ENCODE results near the gene PLEKHM3. TPM values are rescaled to one million over a fixed set of nuclear protein-coding genes. Genes with fewer than 3 reads are reported as not detected.

PLEKHM3 gene
- total and polyA plus RNA-seq, 2 of the 13 experiments (the other 11 are each of a cell fraction or from before 2014, with no cell fraction given), result 4.5 to 4.7 TPM

- TF ChIP-seq ZC3H13 (CRISPR knock-in tag; IDR thresholded peaks at IDR 0.05), result peak; percentile 87; the same call in 1 of the 2 replicates
- peak; percentile 90; the same call in 1 of the 2 replicates for TF ChIP-seq ZNF256 (CRISPR knock-in tag; conservative IDR thresholded peaks at IDR 0.05)
- TF ChIP-seq TMF1 (CRISPR knock-in tag; IDR thresholded peaks at IDR 0.05; ENCODE audit: low read depth), result peak; percentile 94
- peak; percentile 78 for TF ChIP-seq ARNTL (CRISPR knock-in tag; IDR thresholded peaks at IDR 0.05)
- TF ChIP-seq ZNF563 (CRISPR knock-in tag; IDR thresholded peaks at IDR 0.05), result peak; percentile 85; the same call in 1 of the 2 replicates
- peak; percentile 96 for TF ChIP-seq ZNF678 (CRISPR knock-in tag; IDR thresholded peaks at IDR 0.05)
- TF ChIP-seq RARG (CRISPR knock-in tag; IDR thresholded peaks at IDR 0.05; ENCODE audit: low read depth), result peak; percentile 96; the same call in 1 of the 2 replicates
- TF ChIP-seq CBX2 (IDR thresholded peaks at IDR 0.05; ENCODE audit: low read depth, low read length), result no peak; the same call in 1 of the 2 replicates
- TF ChIP-seq CBX2 (CRISPR knock-in tag; IDR thresholded peaks at IDR 0.05; ENCODE audit: low read depth), result peak; percentile 97
- TF ChIP-seq FOXC1 (CRISPR knock-in tag; IDR thresholded peaks at IDR 0.05; ENCODE audit: borderline replicate concordance), result peak; percentile 95; the same call in 1 of the 2 replicates
- peak; percentile 87 for TF ChIP-seq MED13 (CRISPR knock-in tag; IDR thresholded peaks at IDR 0.05)
- peak; percentile 85 for TF ChIP-seq SOX5 (CRISPR knock-in tag; IDR thresholded peaks at IDR 0.05; ENCODE audit: borderline replicate concordance)
- TF ChIP-seq RCOR2 (CRISPR knock-in tag; IDR thresholded peaks at IDR 0.05), result peak; percentile 80; the same call in 1 of the 2 replicates
- TF ChIP-seq E2F5 (CRISPR knock-in tag; conservative IDR thresholded peaks at IDR 0.05), result peak; percentile 68; the same call in 1 of the 2 replicates
- TF ChIP-seq ZNF292 (CRISPR knock-in tag; IDR thresholded peaks at IDR 0.05; ENCODE audit: borderline replicate concordance, low read depth), result peak; percentile 99
- 0 out of 2 replicates have a peak, but pooled peaks have one; percentile 58 for TF ChIP-seq WIZ (CRISPR knock-in tag; IDR thresholded peaks at IDR 0.05)
- peak; percentile 98 for TF ChIP-seq ZNF749 (CRISPR knock-in tag; IDR thresholded peaks at IDR 0.05; ENCODE audit: borderline replicate concordance)
- TF ChIP-seq, protein P1, sequence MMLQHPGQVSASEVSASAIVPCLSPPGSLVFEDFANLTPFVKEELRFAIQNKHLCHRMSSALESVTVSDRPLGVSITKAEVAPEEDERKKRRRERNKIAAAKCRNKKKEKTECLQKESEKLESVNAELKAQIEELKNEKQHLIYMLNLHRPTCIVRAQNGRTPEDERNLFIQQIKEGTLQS (CRISPR knock-in tag; IDR thresholded peaks at IDR 0.05), result peak; percentile 77; the same call in 1 of the 2 replicates
- peak; percentile 78; the same call in 1 of the 2 replicates for TF ChIP-seq ZNF546 (CRISPR knock-in tag; conservative IDR thresholded peaks at IDR 0.05)
- TF ChIP-seq NONO (IDR thresholded peaks at IDR 0.05), result no peak
- peak; percentile 99 for TF ChIP-seq NONO (CRISPR knock-in tag; conservative IDR thresholded peaks at IDR 0.05)
- TF ChIP-seq ZNF451 (CRISPR knock-in tag; IDR thresholded peaks at IDR 0.05), result peak; percentile 96
- peak; percentile 86; the same call in 1 of the 2 replicates for TF ChIP-seq PRMT3 (CRISPR knock-in tag; IDR thresholded peaks at IDR 0.05; ENCODE audit: borderline replicate concordance, low read depth)
- peak; percentile 100 for TF ChIP-seq SMAD3 (CRISPR knock-in tag; IDR thresholded peaks at IDR 0.05)
- peak; percentile 99 for TF ChIP-seq ZMYM4 (CRISPR knock-in tag; IDR thresholded peaks at IDR 0.05)
- peak; percentile 37; the same call in 1 of the 2 replicates for TF ChIP-seq NFYC (CRISPR knock-in tag; IDR thresholded peaks at IDR 0.05)
Observed at GRCh38 chr2:208025037-208025813, at the start of gene PLEKHM3 (continued).

All from HepG2 (cell line).